Adrenal gland (tissue), 12 donors: ENCODE measurements around the gene CNTN5. TPM values are rescaled to one million over a fixed set of nuclear protein-coding genes. Genes with fewer than 3 reads are reported as not detected.

Source experiments
- DNase-seq, 7 donors: peaks; one replicate each; pipeline ENCODE4 v3.0.0-alpha.2; 2019 to 2020
- H3K27ac ChIP-seq, 5 donors: fragments of 200-600 bp; sonication (generic) in 4 of 5; 1 replicate in 3 of 5; 2 replicates in 2 of 5; pipeline versions ENCODE4 v1.5.1 to v1.8.0; 2016 to 2020; ENCODE audit warnings: mild to moderate bottlenecking in 1 of 5
- H3K27me3 ChIP-seq: fragments of 200-600 bp; 2 replicates; pipeline ENCODE4 v1.8.0; 2021
- H3K36me3 ChIP-seq, 2 donors: fragments of 200-600 bp; replicated peaks in 1 of 2; 1 replicate in 1 of 2; 2 replicates in 1 of 2; pipeline versions ENCODE4 v1.5.1 to v1.8.0; 2018 to 2022
- H3K4me1 ChIP-seq, 2 donors: fragments of 200-600 bp; replicated peaks in 1 of 2; 1 replicate in 1 of 2; 2 replicates in 1 of 2; pipeline versions ENCODE4 v1.5.1 to v1.8.0; 2018 to 2021
- H3K4me3 ChIP-seq, 4 donors: fragments of 200-600 bp; sonication (generic) in 3 of 4; one replicate each; pipeline ENCODE4 v1.5.1; 2016 to 2018
- H3K9me3 ChIP-seq, 3 donors: fragments of 200-600 bp; sonication (generic) in 1 of 3; replicated peaks in 1 of 3; 1 replicate in 2 of 3; 2 replicates in 1 of 3; pipeline versions ENCODE4 v1.5.1 to v1.8.0; 2016 to 2021
- POLR2A ChIP-seq, 2 donors: fragments of 450-650 bp; IDR thresholded peaks; one replicate each; pipeline ENCODE4 v1.6.1; 2017; ENCODE audit warnings: antibody characterized with exemption in 2 of 2, mild to moderate bottlenecking in 2 of 2, moderate library complexity in 1 of 2
- WGBS, 4 donors: extraction: QIAGEN DNeasy Blood & Tissue Kit in 2 of 4; methylation state at CpG; one replicate each; pipeline versions ENCODE4 v1.1.5 to v1.1.7; 2013 to 2017; 5-methylcytosine and 5-hydroxymethylcytosine counted together
- intact Hi-C, 2 donors: fragments of 100-400 bp; cut with DNase I; formaldehyde crosslinking; loops; one replicate each; pipeline versions ENCODE4 v1.14.1 to v1.15.0; 2022 to 2023
- polyA plus RNA-seq, 3 donors: library from polyadenylated mRNA; stranded (reverse); fragments of 200-250 nt in 2 of 3; fragments of 350-450 nt in 1 of 3; fragmentation: Illumina TruSeq in 1 of 3; extraction: RNeasy Lipid Tissue Mini Kit (QIAGEN cat#74804) in 1 of 3; gene quantifications; one replicate each; pipeline ENCODE4 v1.2.3, GENCODE V29; 2013 to 2014
- total RNA-seq, 9 donors: library from RNA; depleted of rRNA in 4 of 9; stranded (reverse); fragments of >200 nt in 4 of 9; fragments of 120-200 nt in 1 of 9; fragmentation: NEBNext Ultra II Directional in 1 of 9; extraction: Animal tissue kit (Norgen Biotek cat#: 25700) in 1 of 9; gene quantifications; one replicate each; pipeline versions ENCODE4 v1.1.0 to v1.2.4, GENCODE V29; 2013 to 2023
- TF ChIP-seq, protein P1 (sequence below), 6 experiments: fragments of 450-650 bp in 4 of 6; fragments of 200-600 bp in 2 of 6; sonication (generic) in 1 of 6; IDR thresholded peaks; 1 replicate in 5 of 6; 2 replicates in 1 of 6; pipeline versions ENCODE4 v1.5.1 to v1.8.0; 2016 to 2021; ENCODE audit warnings: antibody characterized with exemption in 6 of 6, mild to moderate bottlenecking in 2 of 6, moderate library complexity in 1 of 6
- donor health status: healthy with polysubstance abuse.
- donor health status: Bipolar disorder and iron deficiency.
- donor health status: DM: yes; HTN: yes; CAD: no.
- donor health status: DM: no; HTN: no; CAD: no.
- donor health status: DM: no; HTN: no; CAD: no.
- donor health status: DM: yes; HTN: yes; CAD: no.

The CNTN5 gene
- total and polyA plus RNA-seq, 12 donors = 0.07 to 107 (median 0.30) TPM; not detected in 8

DNA sequence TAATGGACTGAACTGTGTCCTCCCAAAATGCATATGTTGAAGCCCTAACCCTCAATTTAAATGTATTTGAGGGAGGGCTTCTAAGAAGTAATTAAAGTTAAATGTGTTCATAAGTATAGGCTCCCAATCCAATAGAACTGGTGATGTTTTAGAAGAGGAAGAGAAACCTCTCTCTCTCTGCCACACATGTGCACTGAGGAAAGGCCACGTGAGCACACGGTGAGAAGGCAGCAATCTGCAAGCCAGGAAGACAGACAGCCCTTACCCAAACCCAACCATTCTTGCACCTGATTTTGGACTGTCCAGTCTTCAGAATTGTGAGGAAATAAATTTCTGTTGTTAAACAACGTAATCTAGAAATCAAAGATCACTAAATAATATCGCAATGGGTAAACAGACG is 1164.8 kb downstream of the CNTN5 start:
- no peak overlapping the region for H3K4me3 ChIP-seq
- TF ChIP-seq, protein P1, sequence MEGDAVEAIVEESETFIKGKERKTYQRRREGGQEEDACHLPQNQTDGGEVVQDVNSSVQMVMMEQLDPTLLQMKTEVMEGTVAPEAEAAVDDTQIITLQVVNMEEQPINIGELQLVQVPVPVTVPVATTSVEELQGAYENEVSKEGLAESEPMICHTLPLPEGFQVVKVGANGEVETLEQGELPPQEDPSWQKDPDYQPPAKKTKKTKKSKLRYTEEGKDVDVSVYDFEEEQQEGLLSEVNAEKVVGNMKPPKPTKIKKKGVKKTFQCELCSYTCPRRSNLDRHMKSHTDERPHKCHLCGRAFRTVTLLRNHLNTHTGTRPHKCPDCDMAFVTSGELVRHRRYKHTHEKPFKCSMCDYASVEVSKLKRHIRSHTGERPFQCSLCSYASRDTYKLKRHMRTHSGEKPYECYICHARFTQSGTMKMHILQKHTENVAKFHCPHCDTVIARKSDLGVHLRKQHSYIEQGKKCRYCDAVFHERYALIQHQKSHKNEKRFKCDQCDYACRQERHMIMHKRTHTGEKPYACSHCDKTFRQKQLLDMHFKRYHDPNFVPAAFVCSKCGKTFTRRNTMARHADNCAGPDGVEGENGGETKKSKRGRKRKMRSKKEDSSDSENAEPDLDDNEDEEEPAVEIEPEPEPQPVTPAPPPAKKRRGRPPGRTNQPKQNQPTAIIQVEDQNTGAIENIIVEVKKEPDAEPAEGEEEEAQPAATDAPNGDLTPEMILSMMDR (IDR thresholded peaks at IDR 0.05) = no peak
- no peak for TF ChIP-seq POLR2A (IDR thresholded peaks at IDR 0.05)
- intact Hi-C loops = no loop called here

DNA sequence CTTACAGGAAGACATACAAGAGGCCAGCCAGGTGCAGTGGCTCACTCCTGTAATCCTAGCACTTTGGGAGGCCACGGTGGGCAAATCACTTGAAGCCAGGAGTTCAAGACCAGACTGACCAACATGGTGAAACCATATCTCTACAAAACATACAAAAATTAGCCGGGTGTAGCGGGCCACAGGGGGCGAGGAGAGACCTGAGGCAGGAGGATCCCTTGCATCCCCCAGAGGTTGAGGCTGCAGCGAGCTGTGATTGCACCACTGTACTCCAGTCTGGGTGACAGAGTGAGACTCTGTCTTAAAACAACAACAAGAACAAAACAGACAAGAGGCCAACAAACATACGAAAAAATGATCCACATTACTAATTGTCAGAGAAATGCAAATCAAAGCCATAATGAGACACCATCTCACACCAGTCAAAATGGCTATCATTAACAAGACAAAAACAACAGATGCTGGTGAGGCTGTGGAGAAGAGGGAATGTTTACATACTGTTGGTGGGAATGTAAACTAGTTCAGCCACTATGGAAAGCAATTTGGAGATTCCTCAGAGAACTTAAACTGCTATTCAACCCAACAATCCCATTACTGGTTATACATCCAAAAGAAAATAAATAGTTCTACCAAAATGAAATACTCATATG is 1167.5 kb downstream of the CNTN5 start:
- H3K36me3 ChIP-seq = no peaks in the 10 kb centered on the region
- no peaks in the 10 kb centered on the region for H3K4me1 ChIP-seq
- no peak for DNase-seq
- intact Hi-C loops = no loop called here
- no peak overlapping the region for H3K27ac ChIP-seq
- TF ChIP-seq POLR2A (IDR thresholded peaks at IDR 0.05) = no peak
- TF ChIP-seq, protein P1 (IDR thresholded peaks at IDR 0.05) = no peak
- H3K27me3 ChIP-seq = no peaks in the 10 kb centered on the region
- H3K4me3 ChIP-seq = no peak overlapping the region
- WGBS, 4 donors = 83 to 89% (median 86%) methylated on average over 6 of the region's 6 CpGs
- H3K9me3 ChIP-seq = no peaks in the 10 kb centered on the region

More for the DNA sequence above, 1164.8 kb downstream of the CNTN5 start:
- H3K27me3 ChIP-seq = no peaks in the 10 kb centered on the region
- no peaks in the 10 kb centered on the region for H3K4me1 ChIP-seq
- 86 to 92% (median 91%) methylated on average over 5 of the region's 5 CpGs for WGBS, 4 donors
- DNase-seq = no peak
- H3K27ac ChIP-seq = no peak overlapping the region
- no peaks in the 10 kb centered on the region for H3K36me3 ChIP-seq
- no peaks in the 10 kb centered on the region for H3K9me3 ChIP-seq

DNA sequence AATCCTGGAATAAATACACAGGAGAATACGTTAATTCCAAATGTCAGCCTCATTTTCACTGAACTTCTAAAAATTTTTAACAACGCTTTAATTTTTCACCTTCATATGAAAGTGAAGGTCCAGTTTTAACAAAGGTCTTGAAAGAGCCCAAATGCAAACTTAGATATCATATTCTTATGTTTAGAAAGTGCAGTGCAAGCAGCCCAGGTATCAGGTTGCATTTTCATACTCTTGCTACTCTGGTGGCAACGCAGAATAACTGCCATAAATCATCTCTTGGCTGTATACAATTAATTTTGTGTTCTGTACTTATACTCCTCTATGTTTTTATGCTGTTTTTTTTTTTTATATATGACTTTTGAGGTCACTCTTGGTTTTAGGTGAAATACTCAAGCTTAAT is 1169.6 kb downstream of the CNTN5 start:
- TF ChIP-seq, protein P1 (IDR thresholded peaks at IDR 0.05) = no peak
- TF ChIP-seq POLR2A (IDR thresholded peaks at IDR 0.05) = no peak
- intact Hi-C loops = no loop called here
- whole genome bisulfite sequencing, 4 donors = 54 to 78% (median 67%) methylated on average over 3 of the region's 3 CpGs

DNA sequence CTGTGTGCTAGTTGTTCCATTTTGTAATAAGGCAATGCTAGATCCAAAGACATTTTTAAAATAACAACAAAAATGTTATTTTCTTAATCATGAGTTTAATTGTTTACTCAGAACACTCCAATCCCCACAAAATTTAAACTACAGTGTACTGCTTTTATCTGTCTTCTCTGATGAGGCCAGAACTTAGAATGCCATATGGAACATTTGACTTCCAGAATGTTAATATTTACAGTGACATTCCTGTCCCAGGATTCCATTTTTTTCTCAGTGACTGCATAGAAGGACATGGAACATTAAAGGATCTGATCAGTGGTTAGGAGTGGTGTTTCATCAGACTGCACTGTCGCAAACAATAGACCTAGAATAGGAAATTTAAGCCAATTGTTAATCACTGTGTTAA is 1171.4 kb downstream of the CNTN5 start:
- Histone ChIP-seq H3K4me1 (no peaks in the 10 kb centered on the region), H3K4me3 (no peak overlapping the region), H3K27me3 (no peaks in the 10 kb centered on the region), H3K9me3 (no peaks in the 10 kb centered on the region), H3K27ac (no peak overlapping the region), H3K36me3 (no peaks in the 10 kb centered on the region)
- intact Hi-C loops = no loop called here
- TF ChIP-seq, protein P1 (IDR thresholded peaks at IDR 0.05) = no peak
- no peak for DNase-seq
- WGBS, 4 donors = 38 to 97% (median 54%) methylated on average over 1 of the region's 1 CpG

More for the DNA sequence above, 1169.6 kb downstream of the CNTN5 start:
- no peaks in the 10 kb centered on the region for H3K27me3 ChIP-seq
- DNase-seq = no peak
- H3K4me3 ChIP-seq = no peak overlapping the region
- no peaks in the 10 kb centered on the region for H3K36me3 ChIP-seq
- H3K4me1 ChIP-seq = no peaks in the 10 kb centered on the region
- no peaks in the 10 kb centered on the region for H3K9me3 ChIP-seq
- no peak overlapping the region for H3K27ac ChIP-seq
